GM18951 (cell line): ENCODE results near the gene ZDHHC7.
"Not testable (repeated sequence)": the region's sequence is repeated elsewhere in the genome, so short reads cannot be mapped to it uniquely, and the experiment has no call there.

Experiments
- POLR2A ChIP-seq: IDR thresholded peaks from 4 replicates; pipeline ENCODE4 v1.6.1; 2011; ENCODE audit warnings: mild to moderate bottlenecking; ENCODE audit not compliant: insufficient read length, insufficient read depth; ENCODE audit errors: extremely low read depth
- in situ Hi-C: fragments of 300-500 bp; cut with MboI; formaldehyde crosslinking; loops from one replicate; pipeline ENCODE4 v1.12.0; 2022; ENCODE audit warnings: low sequenced_read_pairs, mixed read lengths, inconsistent platforms; ENCODE audit not compliant: unreplicated experiment

The ZDHHC7 gene

GRCh38 chr16:85010931-85011845, at the start of gene ZDHHC7:
Gene ZDHHC7, minus strand, starts transcription at chr16:85011535. Its CDS starts 20,917 bp downstream, at chr16:84990618.
- in situ Hi-C loops, result no loop called here
- TF ChIP-seq POLR2A, result peak; percentile 89

DNA sequence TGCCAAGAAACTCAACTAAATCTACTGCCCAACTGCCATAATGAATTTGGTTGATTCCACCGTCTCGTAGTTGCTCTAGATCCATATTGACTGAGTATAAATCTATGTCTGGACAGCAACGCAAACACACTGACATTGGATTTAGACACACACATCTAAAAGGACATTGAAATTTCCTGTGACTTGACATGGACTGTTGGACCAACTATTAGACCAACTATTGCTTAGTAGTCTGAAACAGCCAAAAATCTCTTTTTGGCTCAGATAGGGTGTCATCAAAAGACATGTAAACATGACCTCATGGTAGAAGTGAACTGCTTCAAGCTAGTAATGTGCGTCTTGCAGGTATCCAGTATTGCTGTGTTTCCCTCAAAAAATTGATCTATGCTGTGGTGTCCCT, 47.6 kb upstream of the ZDHHC7 start:
- no peak for TF ChIP-seq POLR2A
- in situ Hi-C loops, result no loop called here

DNA sequence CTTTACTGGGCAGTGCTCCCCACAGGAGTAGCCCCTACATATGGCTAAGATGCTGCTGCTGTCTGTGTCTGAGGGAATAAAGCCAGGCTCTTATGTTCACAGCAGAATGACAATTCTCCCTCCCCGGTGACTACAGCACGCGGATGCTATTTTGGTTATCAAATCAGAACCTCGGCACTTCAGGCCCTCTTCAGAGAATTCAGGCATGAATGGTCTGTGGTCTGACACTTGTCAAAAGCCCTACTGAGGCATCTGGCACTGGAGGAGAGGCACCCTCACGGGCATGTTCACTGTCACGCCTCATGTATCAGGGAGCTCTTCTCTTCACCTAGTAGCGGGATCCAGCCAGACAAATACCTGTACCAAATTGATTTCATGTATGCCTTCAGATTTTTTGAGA, 46.6 kb upstream of the ZDHHC7 start:
- TF ChIP-seq POLR2A, result no peak
- in situ Hi-C loops, result no loop called here

GRCh38 chr16:85057212-85057889, 46.0 kb upstream of the ZDHHC7 start:
- no peak for TF ChIP-seq POLR2A
- in situ Hi-C loops, result no loop called here

- in situ Hi-C loops, result no loop called here
- TF ChIP-seq POLR2A, result no peak
These were observed 44.9 kb upstream of the ZDHHC7 start for GRCh38 chr16:85056211-85056748.

DNA sequence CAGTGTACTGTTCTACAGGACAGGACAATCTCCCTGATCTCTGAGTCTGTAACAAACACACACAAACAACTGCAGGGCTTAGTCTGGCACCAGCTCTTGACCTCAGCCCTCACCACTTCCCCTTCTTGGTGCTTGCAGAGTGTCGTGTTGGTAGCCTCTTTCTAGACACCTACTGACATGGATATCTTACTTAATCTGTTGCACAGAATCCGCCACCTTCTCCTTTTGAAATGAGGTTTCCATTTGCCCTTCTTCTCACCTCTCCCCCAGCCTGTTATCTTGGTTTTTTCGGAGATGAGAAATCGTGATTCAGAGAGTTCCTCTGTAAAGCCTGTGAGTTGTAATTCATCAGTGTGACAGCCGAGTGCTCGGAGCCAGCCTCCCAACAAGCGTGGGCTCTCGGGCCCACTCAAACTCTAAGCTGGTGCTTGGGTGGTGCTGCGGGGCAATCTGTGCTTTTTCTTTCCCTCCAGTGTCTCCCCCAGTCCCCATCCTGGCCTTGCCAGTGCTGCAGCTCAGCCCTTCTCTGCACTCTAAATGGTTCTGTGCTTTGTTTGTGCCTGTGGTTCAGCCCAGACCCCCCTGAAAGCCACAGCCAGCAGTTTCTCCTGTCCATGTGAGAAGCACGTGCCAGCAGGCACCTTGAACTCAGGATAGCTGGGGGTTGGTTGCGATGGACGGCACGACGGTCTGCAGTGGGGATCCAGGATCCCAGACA, 44.3 kb upstream of the ZDHHC7 start:
- peak; percentile 27 for TF ChIP-seq POLR2A
- in situ Hi-C loops, result no loop called here

GRCh38 chr16:85054948-85055492, 43.7 kb upstream of the ZDHHC7 start:
- in situ Hi-C loops, result no loop called here

DNA sequence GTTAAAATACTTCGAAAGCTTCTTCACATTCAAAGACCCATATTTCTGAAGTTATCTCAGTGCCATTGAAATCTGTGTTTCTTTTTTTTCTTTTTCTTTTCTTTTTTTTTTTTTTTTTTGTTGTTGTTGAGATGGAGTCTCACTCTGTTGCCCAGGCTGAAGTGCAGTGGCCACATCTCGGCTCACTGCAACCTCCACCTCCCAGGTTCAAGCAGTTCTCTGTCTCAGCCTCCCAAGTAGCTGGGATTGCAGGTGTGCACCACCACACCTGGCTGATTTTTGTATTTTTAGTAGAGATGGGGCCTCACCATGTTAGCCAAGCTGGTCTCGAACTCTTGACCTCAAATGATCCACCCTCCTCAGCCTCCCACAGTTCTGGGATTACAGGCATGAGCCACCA, 43.0 kb upstream of the ZDHHC7 start:
- in situ Hi-C loops, result not testable (repeated sequence)

More at GRCh38 chr16:85054948-85055492, 43.7 kb upstream of the ZDHHC7 start:
- TF ChIP-seq POLR2A, result no peak

DNA sequence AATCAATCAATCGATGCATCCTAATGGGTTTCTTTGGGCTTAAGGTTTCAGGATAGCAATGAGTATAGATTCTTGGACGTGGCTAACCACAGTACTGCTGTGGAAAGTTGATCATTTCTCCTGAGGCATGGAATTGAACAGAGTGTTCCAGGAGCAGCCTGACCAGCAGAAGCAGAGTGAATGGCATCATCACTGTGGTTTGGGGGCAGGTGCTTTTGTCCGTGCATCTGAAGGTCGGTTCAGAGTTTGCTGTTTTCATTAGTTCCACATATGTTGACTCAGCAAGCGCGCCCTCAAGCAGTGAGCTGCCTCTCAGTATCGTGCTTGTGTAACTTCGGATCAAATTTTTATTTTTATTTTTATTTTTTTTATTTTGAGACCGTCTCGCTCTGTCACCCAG, 41.2 kb upstream of the ZDHHC7 start:
- no peak for TF ChIP-seq POLR2A
- in situ Hi-C loops, result no loop called here

DNA sequence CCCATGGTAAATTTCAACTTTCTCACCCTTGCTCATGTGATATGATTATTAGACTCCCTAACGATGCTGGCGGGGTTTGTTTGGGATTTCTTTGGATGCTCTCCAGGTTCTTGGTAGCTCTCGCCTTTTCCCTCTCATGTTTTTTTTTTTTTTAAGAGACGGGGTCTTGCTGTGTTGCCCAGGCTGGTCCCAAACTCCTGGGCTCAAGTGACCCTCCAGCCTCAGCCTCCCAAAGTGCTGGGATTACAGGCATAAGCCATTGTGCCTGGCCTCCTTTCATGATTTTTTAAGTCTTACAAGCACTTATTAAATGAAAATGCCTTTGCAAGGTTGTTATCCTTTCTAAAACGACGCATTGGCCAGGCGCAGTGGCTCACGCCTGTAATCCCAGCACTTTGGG, 40.3 kb upstream of the ZDHHC7 start:
- TF ChIP-seq POLR2A, result no peak
- in situ Hi-C loops, result no loop called here

DNA sequence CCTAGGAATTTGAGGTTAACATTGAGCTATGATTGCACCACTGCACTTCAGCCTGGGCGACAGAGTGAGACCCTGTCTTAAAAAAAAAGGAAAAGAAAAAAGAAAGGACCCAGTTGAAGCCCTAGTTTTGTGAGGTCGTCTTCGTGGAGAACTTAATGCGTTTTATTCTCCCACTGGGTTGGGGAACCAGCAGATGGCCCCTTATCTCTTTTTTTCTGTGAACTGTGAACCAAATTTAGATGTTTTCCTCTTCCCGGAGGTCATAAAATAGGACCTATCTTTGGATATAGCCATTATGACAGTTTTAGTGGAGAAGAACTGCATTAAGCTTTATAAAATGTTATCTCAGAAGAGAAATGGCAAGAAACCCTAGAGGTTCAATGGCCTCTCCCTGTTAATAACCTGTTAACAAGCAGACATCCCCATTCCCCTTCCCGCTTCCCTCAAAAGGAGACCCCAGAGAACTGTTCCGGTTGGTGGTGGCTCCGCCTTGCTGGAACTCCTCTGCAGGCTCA, 39.8 kb upstream of the ZDHHC7 start:
- in situ Hi-C loops, result no loop called here
- TF ChIP-seq POLR2A, result no peak

DNA sequence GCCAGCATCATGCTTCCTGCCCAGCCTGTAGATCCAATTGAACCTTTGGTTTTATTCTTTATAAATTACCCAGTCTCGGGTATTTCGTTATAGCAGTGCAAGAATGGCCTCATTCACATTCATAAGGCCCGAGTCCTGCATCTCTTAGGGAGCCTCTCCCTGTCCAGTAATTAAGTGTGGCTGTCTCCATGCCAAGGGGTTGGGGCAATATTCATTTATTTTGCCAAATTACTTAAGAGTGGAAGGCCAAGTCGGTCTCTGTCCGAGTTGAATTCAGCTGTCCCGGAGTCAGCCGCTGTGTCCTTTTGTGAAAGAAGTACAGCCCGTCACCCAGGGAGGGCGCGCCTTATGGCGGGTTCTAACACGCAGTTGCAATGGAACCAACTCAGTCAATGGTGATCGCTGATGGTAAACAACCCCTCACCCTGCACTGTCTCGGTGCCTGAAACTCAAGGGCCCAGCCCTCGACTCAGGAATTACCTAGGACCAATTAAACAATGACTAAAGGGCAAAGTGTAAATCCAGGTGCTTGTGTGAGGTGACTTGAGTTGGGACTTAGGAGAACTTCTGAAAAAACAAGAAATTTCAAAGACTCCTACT, 38.5 kb upstream of the ZDHHC7 start:
- in situ Hi-C loops, result no loop called here

DNA sequence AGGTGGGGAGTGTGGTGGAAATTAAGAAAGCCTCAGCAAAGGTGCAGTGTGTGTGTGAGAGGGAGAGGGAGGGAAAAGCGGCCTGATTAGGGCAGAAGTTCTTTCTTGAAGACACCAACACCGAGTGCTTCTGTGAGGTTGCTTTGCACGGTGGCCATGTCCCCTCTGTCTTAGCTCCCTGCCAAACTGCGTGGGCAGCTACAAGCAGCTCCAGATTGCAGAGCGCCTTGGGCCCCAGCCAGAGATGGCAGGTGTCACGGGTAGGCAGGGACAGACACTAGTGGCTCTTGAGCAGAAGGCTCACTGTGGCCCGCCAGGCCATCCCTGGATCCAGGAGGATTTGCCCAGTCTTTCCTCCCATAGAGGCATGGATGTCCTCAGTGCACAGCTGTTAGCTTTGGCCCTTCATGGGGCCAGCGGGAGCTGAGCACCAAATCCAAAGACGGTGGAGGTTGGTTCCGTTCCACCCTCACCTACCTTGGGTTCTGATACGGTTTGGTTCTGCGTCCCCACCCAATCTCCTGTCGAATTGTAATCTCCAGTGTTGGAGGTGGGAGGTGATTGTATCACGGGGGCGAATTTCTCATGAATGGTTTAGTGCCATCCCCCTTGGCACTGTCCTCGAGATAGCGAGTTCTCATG, 37.7 kb upstream of the ZDHHC7 start:
- TF ChIP-seq POLR2A, result no peak
- in situ Hi-C loops, result no loop called here

More for the DNA sequence above, 38.5 kb upstream of the ZDHHC7 start:
- no peak for TF ChIP-seq POLR2A
